Activated CD4-positive, alpha-beta T cell treated with anti-CD3 and anti-CD28 coated beads for 36 hours (primary cell): ENCODE measurements around the gene CD276. TPM values are rescaled to one million over a fixed set of nuclear protein-coding genes. Genes with fewer than 3 reads are reported as not detected.
"Not testable (repeated sequence)": the region's sequence is repeated elsewhere in the genome, so short reads cannot be mapped to it uniquely, and the experiment has no call there.

ENCODE experiments used
- ATAC-seq: fragments of 200-7000 bp; cut with Tn5 transposase; one replicate; pipeline ENCODE4 v1.10.0; 2021; ENCODE audit warnings: mild to moderate bottlenecking, moderate library complexity
- CTCF ChIA-PET: fragments of 350-600 bp; sonication (Branson Sonifier 250); formaldehyde crosslinking; loops from one replicate; lab custom pipeline; 2021; ENCODE audit warnings: antibody characterized with exemption; lab: Charles Lee
- POLR2A ChIA-PET: fragments of 350-600 bp; sonication (Branson Sonifier 250); formaldehyde crosslinking; loops from one replicate; lab custom pipeline; 2021; ENCODE audit warnings: antibody characterized with exemption, inconsistent platforms; lab: Charles Lee
- DNase-seq: peaks from one replicate; pipeline ENCODE4 v3.0.0-alpha.2; 2020
- H3K27ac Mint-ChIP-seq: one replicate; pipeline ENCODE4 v1.8.0; 2021; ENCODE audit warnings: mixed read lengths
- H3K27me3 Mint-ChIP-seq: one replicate; pipeline ENCODE4 v1.8.0; 2021; ENCODE audit warnings: mixed read lengths
- H3K36me3 Mint-ChIP-seq: one replicate; pipeline ENCODE4 v1.8.0; 2021; ENCODE audit warnings: low read depth, mixed read lengths
- H3K4me1 Mint-ChIP-seq: one replicate; pipeline ENCODE4 v1.8.0; 2021; ENCODE audit warnings: mixed read lengths
- H3K4me3 Mint-ChIP-seq: one replicate; pipeline ENCODE4 v1.8.0; 2021; ENCODE audit warnings: mild to moderate bottlenecking, moderate library complexity, mixed read lengths
- H3K9me3 Mint-ChIP-seq: one replicate; pipeline ENCODE4 v1.8.0; 2021; ENCODE audit warnings: low read depth, mixed read lengths
- intact Hi-C, 2 experiments: fragments of 100-400 bp; cut with DNase I in 1 of 2; cut with micrococcal nuclease in 1 of 2; formaldehyde crosslinking; loops; one replicate each; pipeline versions ENCODE4 v1.14.2 to v1.15.1; 2022 to 2024; cut with DNase I, micrococcal nuclease
- total RNA-seq, 2 experiments: library from RNA; stranded (reverse); gene quantifications; one replicate each; pipeline ENCODE4 v1.2.3, GENCODE V29; 2021

The CD276 gene
- total RNA-seq, 2 experiments from 2014 or later = 2.6 to 3.0 TPM

GRCh38 chr15:73723191-73723590 is 39.0 kb downstream of the CD276 start:
- ChIA-PET POLR2A (interaction anchor here (0.7 kb wide), 1 partner anchor 610 kb away, joined by 3 read pairs; no protein-coding TSS in a partner anchor), CTCF (interaction anchor here (1.5 kb wide), 1 partner anchor 87 kb away, joined by 4 read pairs; no protein-coding TSS in a partner anchor)
- Mint-ChIP-seq H3K9me3 (no peaks in the 10 kb centered on the region), H3K4me3 (no peak overlapping the region), H3K36me3 (no peaks in the 10 kb centered on the region), H3K27ac (no peak overlapping the region), H3K27me3 (peaks cover 11% of the 10 kb centered on the region), H3K4me1 (no peaks in the 10 kb centered on the region)
- no peak for ATAC-seq
- DNase-seq = no peak
- intact Hi-C loops = no loop called here

GRCh38 chr15:73724212-73724611 is 40.0 kb downstream of the CD276 start:
- intact Hi-C loops = no loop called here
- ATAC-seq (no peak), DNase-seq (no peak)
- H3K4me1 Mint-ChIP-seq = no peaks in the 10 kb centered on the region
- ChIA-PET POLR2A (no interaction called here), CTCF (no interaction called here)
- no peak overlapping the region for H3K27ac Mint-ChIP-seq
- H3K36me3 Mint-ChIP-seq = no peaks in the 10 kb centered on the region
- no peak overlapping the region for H3K4me3 Mint-ChIP-seq
- no peaks in the 10 kb centered on the region for H3K9me3 Mint-ChIP-seq
- H3K27me3 Mint-ChIP-seq = peaks cover 9% of the 10 kb centered on the region

- DNase-seq (no peak), ATAC-seq (no peak)
- no peaks in the 10 kb centered on the region for H3K36me3 Mint-ChIP-seq
- H3K4me1 Mint-ChIP-seq = no peaks in the 10 kb centered on the region
- no peak overlapping the region for H3K27ac Mint-ChIP-seq
- CTCF ChIA-PET = interaction anchor here (0.6 kb wide), 2 partner anchors 20 to 407 kb away, joined by 3 read pairs; no protein-coding TSS in a partner anchor
- peaks cover 6% of the 10 kb centered on the region for H3K27me3 Mint-ChIP-seq
- intact Hi-C loops = no loop called here
- POLR2A ChIA-PET = no interaction called here
- no peak overlapping the region for H3K4me3 Mint-ChIP-seq
- H3K9me3 Mint-ChIP-seq = no peaks in the 10 kb centered on the region
Measured at GRCh38 chr15:73727330-73727976, 43.3 kb downstream of the CD276 start.

GRCh38 chr15:73732051-73732450 is 47.9 kb downstream of the CD276 start:
- ATAC-seq, POLR2A ChIA-PET, H3K4me1 Mint-ChIP-seq, DNase-seq, H3K4me3 Mint-ChIP-seq, H3K27me3 Mint-ChIP-seq, H3K27ac Mint-ChIP-seq, intact Hi-C loops, H3K36me3 Mint-ChIP-seq, H3K9me3 Mint-ChIP-seq: not testable (repeated sequence)
- CTCF ChIA-PET = interaction anchor here (0.6 kb wide), 1 partner anchor 643 kb away, joined by 3 read pairs; no protein-coding TSS in a partner anchor

- Mint-ChIP-seq H3K9me3 (no peaks in the 10 kb centered on the region), H3K36me3 (no peaks in the 10 kb centered on the region), H3K27ac (no peak overlapping the region), H3K27me3 (peaks cover 4% of the 10 kb centered on the region), H3K4me1 (no peaks in the 10 kb centered on the region), H3K4me3 (no peak overlapping the region)
- ChIA-PET POLR2A (no interaction called here), CTCF (no interaction called here)
- DNase-seq = no peak
- no peak for ATAC-seq
- intact Hi-C loops = no loop called here
Measured at GRCh38 chr15:73732930-73733329, 48.7 kb downstream of the CD276 start.

GRCh38 chr15:73737535-73737934 is 53.4 kb downstream of the CD276 start:
- CTCF ChIA-PET = no interaction called here
- intact Hi-C loops = no loop called here
- no peak for DNase-seq
- POLR2A ChIA-PET = no interaction called here
- no peaks in the 10 kb centered on the region for H3K36me3 Mint-ChIP-seq
- H3K9me3 Mint-ChIP-seq = no peaks in the 10 kb centered on the region
- no peak for ATAC-seq
- no peaks in the 10 kb centered on the region for H3K4me1 Mint-ChIP-seq
- no peak overlapping the region for H3K27ac Mint-ChIP-seq
- peaks cover 4% of the 10 kb centered on the region for H3K27me3 Mint-ChIP-seq
- no peak overlapping the region for H3K4me3 Mint-ChIP-seq

- H3K27me3 Mint-ChIP-seq = peaks cover 7% of the 10 kb centered on the region
- intact Hi-C loops = no loop called here
- no peaks in the 10 kb centered on the region for H3K36me3 Mint-ChIP-seq
- CTCF ChIA-PET = interaction anchor here (0.6 kb wide), 1 partner anchor 201 kb away, joined by 3 read pairs; no protein-coding TSS in a partner anchor
- no peaks in the 10 kb centered on the region for H3K9me3 Mint-ChIP-seq
- ATAC-seq (no peak), DNase-seq (no peak)
- no peak overlapping the region for H3K4me3 Mint-ChIP-seq
- no peaks in the 10 kb centered on the region for H3K4me1 Mint-ChIP-seq
- no peak overlapping the region for H3K27ac Mint-ChIP-seq
- POLR2A ChIA-PET = no interaction called here
Measured at GRCh38 chr15:73740152-73741048, 56.2 kb downstream of the CD276 start.

- intact Hi-C loops = no loop called here
- Mint-ChIP-seq H3K9me3 (no peaks in the 10 kb centered on the region), H3K4me3 (no peak overlapping the region), H3K36me3 (no peaks in the 10 kb centered on the region), H3K27ac (peak overlapping the region; percentile 12), H3K27me3 (peaks cover 6% of the 10 kb centered on the region), H3K4me1 (no peaks in the 10 kb centered on the region)
- ChIA-PET POLR2A (no interaction called here), CTCF (no interaction called here)
- DNase-seq (no peak), ATAC-seq (no peak)
Measured at GRCh38 chr15:73741321-73741836, 57.2 kb downstream of the CD276 start.

GRCh38 chr15:73744293-73744692 is 60.1 kb downstream of the CD276 start:
- Mint-ChIP-seq H3K4me3 (no peak overlapping the region), H3K27me3 (peaks cover 8% of the 10 kb centered on the region), H3K9me3 (no peaks in the 10 kb centered on the region), H3K36me3 (no peaks in the 10 kb centered on the region), H3K4me1 (no peaks in the 10 kb centered on the region), H3K27ac (no peak overlapping the region)
- ATAC-seq (no peak), DNase-seq (no peak)
- ChIA-PET POLR2A (no interaction called here), CTCF (no interaction called here)
- intact Hi-C loops = no loop called here

- ChIA-PET CTCF (no interaction called here), POLR2A (interaction anchor here (0.7 kb wide), 1 partner anchor 28 kb away, joined by 3 read pairs; no protein-coding TSS in a partner anchor)
- intact Hi-C loops = no loop called here
- ATAC-seq (no peak), DNase-seq (no peak)
- no peak overlapping the region for H3K27ac Mint-ChIP-seq
- H3K27me3 Mint-ChIP-seq = peaks cover 8% of the 10 kb centered on the region
- H3K4me1 Mint-ChIP-seq = no peaks in the 10 kb centered on the region
- no peak overlapping the region for H3K4me3 Mint-ChIP-seq
- H3K36me3 Mint-ChIP-seq = no peaks in the 10 kb centered on the region
- no peaks in the 10 kb centered on the region for H3K9me3 Mint-ChIP-seq
Measured at GRCh38 chr15:73745073-73745472, 60.9 kb downstream of the CD276 start.

- no peak for ATAC-seq
- H3K36me3 Mint-ChIP-seq = no peaks in the 10 kb centered on the region
- no peak for DNase-seq
- no peaks in the 10 kb centered on the region for H3K4me1 Mint-ChIP-seq
- H3K27ac Mint-ChIP-seq = no peak overlapping the region
- H3K4me3 Mint-ChIP-seq = no peak overlapping the region
- CTCF ChIA-PET = no interaction called here
- POLR2A ChIA-PET = no interaction called here
- no peaks in the 10 kb centered on the region for H3K9me3 Mint-ChIP-seq
- intact Hi-C loops = no loop called here
- peaks cover 13% of the 10 kb centered on the region for H3K27me3 Mint-ChIP-seq
Measured at GRCh38 chr15:73746261-73746660, 62.1 kb downstream of the CD276 start.
